ENCODE data around the gene OR13C2.
"Not testable (repeated sequence)": the region's sequence is repeated elsewhere in the genome, so short reads cannot be mapped to it uniquely, and the experiment has no call there.

The OR13C2 gene, protein sequence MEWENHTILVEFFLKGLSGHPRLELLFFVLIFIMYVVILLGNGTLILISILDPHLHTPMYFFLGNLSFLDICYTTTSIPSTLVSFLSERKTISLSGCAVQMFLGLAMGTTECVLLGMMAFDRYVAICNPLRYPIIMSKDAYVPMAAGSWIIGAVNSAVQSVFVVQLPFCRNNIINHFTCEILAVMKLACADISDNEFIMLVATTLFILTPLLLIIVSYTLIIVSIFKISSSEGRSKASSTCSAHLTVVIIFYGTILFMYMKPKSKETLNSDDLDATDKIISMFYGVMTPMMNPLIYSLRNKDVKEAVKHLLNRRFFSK

DNA sequence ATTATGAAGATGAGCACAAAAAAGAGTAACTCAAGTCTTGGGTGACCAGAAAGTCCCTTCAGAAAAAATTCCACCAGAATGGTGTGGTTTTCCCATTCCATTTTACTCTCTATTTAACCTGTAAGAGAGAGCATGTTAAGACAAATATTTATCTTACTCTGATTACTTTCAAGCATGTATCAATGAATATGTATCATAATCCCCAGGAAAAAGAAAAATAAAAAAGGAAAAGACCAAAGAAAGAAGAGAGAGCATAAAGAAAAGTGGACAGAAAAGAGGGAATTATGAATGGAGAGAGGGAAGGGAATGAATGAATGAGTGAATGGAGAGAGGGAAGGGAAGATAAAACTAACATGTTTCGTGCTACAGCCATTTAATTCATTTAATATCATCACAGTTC is at the start of gene OR13C2:
Gene OR13C2 (minus strand): TSS at position 101 of the 400 bp plus-strand sequence. CDS start 0 bp downstream, at position 101.
- DNase-seq (ENCODE audit: low read depth in 2 of 2) = not testable (repeated sequence)

DNA sequence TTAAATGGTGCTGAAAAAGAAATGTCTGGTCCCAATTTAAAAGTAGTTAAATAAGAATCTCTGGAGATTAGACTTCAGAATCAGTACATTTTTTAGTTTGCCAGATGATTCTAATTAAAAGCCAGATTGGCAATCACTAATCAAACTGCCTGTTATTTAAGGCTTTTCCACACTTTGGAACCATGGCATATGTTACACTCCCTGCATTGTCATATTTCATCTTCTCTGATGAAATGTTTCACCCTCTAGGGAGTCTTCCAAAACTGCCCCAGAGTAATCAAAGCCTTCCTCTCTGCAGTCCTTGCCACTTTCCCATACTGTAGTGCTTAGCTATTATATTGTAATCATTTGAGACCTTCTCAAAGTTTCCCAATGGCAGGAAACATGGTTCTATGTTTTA is 30.0 kb upstream of the OR13C2 start:
- no peak for DNase-seq (ENCODE audit: low read depth in 2 of 2)

DNA sequence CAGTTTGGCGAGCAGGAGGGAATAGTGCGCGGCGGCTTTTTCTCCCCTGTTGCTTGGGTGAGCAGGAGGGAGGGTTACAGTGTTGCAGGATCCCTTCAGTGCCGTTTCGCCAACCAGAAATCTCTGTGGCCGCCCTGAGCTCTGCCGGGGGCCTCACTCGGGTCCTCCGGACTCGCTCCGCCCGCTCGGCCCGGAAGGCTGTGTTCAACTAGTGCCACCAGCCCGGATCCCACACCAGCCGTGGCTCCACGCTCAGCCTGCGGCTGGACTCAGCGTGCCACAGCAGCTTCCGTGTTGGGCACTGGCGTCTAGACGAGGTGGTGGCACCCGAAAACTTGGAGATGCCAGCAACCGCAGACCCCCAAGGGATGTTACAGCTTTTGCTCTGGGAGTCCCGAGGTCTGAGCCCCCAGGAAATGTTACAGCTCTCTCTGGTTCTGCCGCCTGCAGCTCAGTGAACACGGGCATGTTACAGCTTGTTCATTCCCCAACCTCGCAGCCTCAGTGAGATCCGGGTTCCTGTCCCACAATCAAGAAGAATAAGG is 28.6 kb upstream of the OR13C2 start:
- DNase-seq (ENCODE audit: low read depth in 2 of 2) = no peak

DNA sequence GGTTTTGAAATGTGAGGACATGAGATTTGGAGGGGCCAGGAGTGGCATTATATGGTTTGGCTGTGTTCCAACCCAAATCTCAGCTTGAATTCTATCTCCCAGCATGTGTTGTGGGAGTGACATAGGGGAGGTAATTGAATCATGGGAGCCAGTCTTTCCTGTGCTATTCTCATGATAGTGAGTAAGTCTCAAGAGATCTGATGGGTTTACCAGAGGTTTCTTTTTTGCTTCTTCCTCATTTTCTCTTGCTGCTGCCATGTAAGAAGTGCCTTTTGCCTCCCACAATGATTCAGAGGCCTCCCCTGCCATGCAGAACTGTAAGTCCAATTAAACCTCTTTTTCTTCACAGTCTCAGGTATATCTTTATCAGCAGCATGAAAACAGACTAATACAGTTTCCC is 20.5 kb upstream of the OR13C2 start:
- not testable (repeated sequence) for DNase-seq (ENCODE audit: low read depth in 2 of 2)

DNA sequence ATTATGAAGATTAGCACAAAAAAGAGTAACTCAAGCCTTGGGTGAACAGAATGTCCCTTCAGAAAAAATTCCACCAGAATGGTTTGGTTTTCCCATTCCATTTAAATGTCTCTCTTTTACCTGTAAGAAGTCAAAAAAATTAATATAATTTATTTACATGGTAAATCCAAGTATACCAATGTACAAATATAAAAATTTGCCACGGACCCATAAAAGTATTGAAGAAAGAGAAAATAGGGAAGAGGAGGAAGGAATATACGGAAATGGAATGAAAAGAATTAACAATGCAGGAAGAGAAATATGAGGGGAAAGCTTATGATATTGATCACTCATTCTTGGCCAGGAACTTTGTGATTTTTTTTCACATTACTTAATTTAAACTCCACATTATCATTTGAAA is 12.7 kb upstream of the OR13C2 start, which contains the start of gene OR13C9:
Gene OR13C9 (minus strand): TSS at position 101 of the 400 bp plus-strand sequence. CDS start 0 bp downstream, at position 101.
- no peak for DNase-seq (ENCODE audit: low read depth in 2 of 2)

DNA sequence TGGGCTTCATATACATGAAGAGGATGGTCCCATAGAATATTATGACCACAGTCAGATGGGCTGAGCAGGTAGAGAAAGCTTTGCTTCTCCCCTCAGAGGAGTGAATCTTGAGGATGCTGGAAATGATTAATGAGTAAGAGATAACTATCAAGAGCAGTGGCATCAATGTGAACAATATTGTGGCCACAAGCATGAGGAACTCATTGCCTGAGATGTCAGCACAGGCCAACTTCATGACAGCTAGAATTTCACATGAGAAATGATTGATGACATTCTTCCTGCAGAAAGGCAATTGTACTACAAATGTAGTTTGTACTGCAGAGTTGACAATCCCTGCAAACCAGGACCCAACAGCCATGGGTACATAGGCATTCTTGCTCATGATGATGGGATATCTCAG is 12.0 kb upstream of the OR13C2 start:
- DNase-seq (ENCODE audit: low read depth in 2 of 2) = no peak

DNA sequence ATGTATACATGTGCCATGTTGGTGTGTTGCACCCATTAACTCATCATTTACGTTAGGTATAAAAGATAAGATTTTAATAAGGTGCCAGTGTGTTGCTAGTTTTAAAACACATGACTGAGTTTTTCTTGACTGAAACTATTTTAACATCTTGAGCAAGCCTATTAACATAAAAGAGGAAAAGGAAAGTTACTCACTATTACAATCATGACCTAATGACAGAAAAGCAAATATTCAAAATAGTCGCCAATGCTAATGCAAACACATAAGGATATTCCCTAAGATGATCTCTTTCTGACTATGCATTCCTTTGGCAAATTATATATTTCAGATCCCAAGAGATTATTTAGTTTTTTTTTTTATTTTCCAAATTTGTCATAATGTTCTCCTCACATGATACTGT is 5.8 kb upstream of the OR13C2 start:
- DNase-seq (ENCODE audit: low read depth in 2 of 2) = no peak

DNA sequence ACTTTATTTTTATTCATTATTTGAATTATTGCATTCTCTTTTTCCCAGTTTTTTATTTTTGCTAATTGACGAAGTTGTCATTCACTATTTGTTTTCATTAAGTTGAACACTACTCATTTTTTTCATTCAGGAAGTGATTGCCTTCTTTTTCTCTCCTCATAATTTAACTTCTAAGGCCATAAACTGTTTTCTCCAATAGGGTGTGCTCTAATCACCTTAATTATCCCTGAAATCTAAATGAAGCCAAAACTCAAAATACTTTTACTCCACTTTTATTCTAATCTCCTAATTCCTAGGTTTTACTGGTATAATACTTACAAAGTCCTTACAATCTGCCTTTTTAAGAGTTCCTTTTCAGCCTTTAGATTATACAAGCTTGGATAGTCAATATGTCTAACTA is 2.9 kb upstream of the OR13C2 start:
- no peak for DNase-seq (ENCODE audit: low read depth in 2 of 2)

DNA sequence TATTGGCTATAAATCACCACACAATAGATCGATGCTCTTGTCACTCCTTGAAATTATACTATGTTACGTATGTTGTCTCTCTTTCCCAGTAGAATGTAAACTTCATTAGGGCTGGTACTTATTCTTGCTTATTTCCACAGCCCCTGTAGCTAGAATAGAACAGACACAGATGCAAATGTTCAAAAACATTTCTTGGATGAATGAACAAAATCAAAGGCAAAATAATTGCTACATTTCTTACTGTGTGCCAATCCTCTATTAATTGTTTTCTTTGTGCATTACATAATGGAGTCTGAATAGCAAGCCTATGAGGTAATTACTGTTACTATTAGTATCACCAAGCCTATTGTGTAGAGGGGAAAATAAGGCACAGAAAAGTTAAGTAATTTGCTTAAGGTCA is 725 bp upstream of the OR13C2 start:
- no peak for DNase-seq (ENCODE audit: low read depth in 2 of 2)

DNA sequence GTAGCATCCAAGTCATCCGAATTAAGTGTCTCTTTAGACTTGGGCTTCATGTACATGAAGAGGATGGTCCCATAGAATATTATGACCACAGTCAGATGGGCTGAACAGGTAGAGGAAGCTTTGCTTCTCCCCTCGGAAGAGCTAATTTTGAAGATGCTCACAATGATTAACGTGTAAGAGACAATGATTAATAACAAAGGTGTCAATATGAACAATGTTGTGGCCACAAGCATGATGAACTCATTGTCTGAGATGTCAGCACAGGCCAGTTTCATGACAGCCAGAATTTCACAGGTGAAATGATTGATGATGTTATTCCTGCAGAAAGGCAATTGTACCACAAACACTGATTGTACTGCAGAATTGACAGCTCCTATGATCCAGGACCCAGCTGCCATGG is 626 bp downstream of the OR13C2 start:
- DNase-seq (ENCODE audit: low read depth in 2 of 2) = no peak

DNA sequence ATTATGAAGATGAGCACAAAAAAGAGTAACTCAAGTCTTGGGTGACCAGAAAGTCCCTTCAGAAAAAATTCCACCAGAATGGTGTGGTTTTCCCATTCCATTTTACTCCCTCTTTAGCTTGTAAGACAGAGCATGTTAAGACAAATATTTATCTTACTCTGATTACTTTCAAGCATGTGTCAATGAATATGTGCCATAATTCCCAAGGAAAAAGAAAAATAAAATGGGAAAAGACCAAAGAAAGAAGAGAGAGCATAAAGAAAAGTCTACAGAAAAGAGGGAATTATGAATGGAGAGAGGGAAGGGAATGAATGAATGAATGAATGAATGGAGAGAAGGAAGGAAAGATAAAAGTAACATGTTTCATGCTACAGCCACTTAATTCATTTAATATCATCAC is 6.1 kb downstream of the OR13C2 start, which contains the start of gene OR13C5:
Gene OR13C5 (minus strand): TSS at position 101 of the 400 bp plus-strand sequence. CDS start 0 bp downstream, at position 101.
- DNase-seq (ENCODE audit: low read depth in 2 of 2) = not testable (repeated sequence)

DNA sequence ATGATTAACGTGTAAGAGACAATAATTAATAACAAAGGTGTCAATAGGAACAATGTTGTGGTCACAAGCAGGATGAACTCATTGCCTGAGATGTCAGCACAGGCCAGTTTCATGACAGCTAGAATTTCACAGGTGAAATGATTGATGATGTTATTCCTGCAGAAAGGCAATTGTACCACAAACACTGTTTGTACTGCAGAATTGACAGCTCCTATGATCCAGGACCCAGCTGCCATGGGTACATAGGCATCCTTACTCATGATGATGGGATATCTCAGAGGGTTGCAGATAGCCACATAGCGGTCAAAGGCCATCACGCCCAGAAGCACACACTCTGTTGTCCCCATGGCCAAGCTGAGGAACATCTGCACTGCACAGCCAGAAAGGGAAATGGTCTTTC is 6.7 kb downstream of the OR13C2 start:
- DNase-seq (ENCODE audit: low read depth in 2 of 2) = not testable (repeated sequence)

DNA sequence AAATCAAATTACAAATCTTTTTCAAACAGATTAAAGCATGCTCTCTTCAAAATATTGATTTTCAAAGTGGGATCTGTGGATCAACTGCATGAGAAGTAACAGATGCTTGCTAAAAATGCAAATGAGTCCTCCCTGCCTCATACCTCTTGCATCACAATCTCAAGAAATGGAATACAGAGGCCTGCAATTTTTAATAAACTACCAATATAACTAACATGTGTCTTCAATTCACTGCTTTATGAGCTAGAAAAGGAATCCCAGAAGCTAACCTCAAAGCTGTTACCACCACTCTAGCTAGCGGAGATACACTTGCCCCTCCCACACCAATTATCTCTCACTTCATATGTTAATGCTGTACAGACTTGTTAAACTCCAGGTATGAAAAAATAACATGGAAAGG is 15.8 kb downstream of the OR13C2 start:
- no peak for DNase-seq (ENCODE audit: low read depth in 2 of 2)

DNA sequence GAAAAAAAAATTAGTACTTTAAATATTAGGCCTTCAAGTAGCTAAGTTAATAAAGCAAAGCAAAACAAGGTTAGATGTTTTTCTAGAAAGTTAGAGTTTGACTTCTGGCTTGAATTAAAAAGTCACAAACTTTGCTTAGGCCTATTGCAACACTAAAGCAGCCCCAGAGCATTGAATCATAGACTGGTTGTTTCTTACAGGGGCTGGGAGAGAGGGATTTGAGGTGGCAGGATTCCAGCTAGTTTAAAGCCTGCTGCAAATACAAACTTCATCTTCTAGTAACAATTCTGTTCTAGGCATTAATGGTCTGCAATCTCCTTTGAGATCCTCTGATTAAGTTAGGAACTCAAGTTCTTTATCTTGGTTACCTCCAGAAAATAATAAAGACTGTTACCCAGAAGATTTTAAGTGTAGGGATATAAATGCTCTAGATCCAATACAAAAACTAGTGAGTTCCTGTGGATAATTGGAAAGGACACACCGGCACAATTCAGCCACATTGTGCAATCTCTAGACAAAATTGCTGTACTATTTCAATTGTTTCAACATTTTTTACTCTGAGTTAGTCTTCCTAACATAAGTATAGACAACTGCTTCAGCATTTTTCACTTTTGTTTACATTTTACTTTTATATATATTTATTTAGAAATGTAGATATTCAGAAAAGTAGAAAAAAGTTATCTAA is 18.8 kb downstream of the OR13C2 start:
- no peak for DNase-seq (ENCODE audit: low read depth in 2 of 2)

DNA sequence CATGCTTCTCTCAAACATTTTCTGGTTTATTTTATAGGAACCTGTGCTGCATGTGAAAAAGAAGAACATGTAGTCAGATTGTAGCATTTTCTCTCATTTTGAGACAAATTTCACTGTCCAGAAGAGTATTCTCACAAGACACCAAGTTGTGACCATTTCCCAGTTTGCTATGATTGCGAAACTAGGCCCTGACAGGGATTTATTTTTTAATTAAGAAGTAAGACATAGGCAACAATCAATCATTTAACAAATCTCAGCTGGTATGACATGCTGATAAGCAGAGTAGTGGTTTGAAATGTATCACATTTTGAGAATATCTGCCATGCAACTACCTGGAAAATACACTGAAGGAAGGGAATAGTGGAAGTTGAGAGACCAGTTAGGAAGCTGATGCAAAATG is 24.9 kb downstream of the OR13C2 start:
- DNase-seq (ENCODE audit: low read depth in 2 of 2) = no peak

DNA sequence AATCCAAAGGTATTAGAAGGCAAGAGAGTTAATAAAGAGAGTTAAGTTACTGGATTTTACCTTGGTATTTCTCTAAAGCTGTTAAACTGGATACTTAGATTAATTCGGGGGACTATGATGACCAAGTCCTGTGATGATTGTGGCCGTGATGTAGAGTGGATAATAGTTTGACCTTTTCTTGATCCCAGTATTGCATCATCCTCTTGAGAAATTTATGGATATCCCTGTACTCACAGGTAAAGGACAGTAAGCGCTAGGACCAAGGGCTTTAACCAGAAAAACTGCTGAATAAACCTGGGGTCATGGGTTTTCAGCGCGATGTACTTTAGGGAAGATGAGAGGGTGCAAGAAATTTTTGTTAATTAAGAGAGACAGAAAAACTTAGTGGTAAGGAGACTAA is 28.2 kb downstream of the OR13C2 start:
- no peak for DNase-seq (ENCODE audit: low read depth in 2 of 2)

DNA sequence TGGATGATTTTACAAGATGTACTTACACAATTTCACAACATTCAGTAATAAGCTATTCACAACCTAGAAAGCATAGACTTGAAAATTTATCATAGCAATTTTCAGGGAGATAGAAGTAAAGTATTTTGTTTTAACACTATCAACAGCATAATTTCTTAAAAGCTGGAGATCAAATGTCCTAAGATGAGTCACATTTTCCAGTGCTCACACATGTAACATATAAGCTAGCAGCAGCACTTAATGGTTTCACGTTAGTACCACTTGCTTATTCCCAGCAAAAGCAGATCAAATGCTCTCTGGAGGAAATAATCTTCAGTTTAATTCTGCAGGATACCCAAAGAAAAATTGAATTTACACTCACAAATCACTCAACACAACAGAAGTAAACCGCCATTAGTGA is 30.0 kb downstream of the OR13C2 start:
- DNase-seq (ENCODE audit: low read depth in 2 of 2) = no peak

DNA sequence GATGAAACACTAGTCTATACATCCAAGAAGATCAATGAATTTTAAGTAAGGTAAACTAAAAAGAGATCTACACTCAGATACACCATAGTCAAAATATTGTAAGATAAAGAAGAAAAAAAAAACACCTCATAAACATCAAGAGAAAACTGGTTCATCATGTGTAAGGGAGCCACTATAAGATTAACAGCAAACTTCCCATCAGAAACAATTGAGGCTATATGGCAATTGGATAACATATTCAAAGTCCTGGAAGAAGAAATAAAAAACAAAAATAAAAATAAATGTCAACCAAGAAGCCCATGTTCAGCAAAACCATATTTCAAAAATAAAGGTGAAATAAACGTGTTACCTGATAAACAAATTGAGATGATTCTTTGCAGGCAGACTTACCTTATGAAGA is 32.8 kb downstream of the OR13C2 start:
- DNase-seq (ENCODE audit: low read depth in 2 of 2) = no peak

DNA sequence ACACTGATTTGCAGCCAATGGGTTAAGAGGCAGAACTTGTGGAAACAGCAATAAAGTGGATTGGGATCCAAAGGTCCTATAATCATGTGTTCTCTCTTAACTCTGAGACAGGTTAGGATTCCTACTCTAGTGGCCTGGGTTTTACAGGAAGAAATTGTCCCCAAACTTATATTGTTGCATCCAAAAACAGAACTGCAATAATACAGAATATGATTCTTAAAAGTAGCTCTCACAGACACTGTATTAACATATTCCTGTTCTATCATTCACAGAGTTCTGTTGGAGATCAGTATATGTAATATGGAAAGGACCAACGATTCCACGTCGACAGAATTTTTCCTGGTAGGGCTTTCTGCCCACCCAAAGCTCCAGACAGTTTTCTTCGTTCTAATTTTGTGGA is 36.6 kb downstream of the OR13C2 start, which contains the start of gene OR13C8:
Gene OR13C8 (plus strand): TSS at position 301 of the 400 bp plus-strand sequence. CDS start 0 bp downstream, at position 301.
- no peak for DNase-seq (ENCODE audit: low read depth in 2 of 2)

DNA sequence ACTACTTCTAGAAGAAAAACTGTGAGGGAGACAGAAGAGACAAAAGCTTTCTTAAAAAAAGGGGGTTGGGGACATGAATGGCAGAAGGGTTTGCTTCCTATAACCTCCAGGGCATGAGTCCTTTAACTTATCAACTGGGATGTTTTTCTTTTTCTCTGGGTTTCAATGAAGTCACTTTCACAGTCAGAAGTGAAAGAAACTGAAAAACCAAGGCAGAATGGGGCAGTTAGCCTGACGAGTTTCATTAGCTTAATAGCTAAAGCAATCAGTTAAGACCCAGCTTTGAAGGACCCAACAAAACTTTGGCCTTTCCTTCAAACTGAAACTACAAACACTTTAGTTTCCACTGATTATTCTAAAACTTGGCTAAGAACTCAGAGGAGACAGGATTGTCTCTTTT is 41.1 kb downstream of the OR13C2 start:
- no peak for DNase-seq (ENCODE audit: low read depth in 2 of 2)

DNA sequence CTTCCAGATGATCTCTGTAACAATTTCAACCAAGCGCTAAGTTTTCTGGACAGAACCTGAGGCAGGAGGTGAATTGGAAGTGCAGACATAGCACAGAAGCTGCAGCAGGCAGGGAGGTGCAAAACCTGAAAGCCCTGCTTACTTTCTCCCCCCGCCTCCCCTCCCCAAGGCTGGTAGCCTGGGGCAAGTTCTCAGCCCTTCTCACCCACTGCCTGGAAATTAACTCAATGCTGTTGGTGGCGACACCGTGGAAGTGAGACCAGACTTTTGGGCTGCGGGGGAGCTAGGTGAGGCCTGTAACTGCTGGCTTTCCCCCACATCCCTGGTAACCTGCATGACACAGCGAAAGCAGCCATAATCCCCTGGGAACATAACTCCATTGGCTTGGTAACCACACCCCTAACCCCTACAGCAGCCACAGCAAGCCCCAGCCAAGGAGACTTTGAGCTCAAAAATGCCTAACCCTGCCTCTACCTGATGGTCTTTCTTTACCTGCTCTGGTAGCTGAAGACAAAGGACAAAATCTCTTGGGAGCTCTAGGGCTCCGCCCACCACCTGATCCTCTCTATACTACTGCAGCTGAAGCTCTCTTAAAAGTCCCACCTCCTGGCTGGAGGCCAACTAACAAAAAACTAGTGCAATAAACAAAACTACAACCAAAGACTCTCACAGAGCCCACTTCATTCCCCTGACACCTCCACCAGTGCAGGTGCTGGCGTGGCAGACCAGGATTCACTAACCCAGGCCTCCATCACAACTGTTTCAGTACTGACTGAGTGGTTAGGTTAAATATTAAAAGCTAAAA is 48.4 kb downstream of the OR13C2 start:
- no peak for DNase-seq (ENCODE audit: low read depth in 2 of 2)

DNA sequence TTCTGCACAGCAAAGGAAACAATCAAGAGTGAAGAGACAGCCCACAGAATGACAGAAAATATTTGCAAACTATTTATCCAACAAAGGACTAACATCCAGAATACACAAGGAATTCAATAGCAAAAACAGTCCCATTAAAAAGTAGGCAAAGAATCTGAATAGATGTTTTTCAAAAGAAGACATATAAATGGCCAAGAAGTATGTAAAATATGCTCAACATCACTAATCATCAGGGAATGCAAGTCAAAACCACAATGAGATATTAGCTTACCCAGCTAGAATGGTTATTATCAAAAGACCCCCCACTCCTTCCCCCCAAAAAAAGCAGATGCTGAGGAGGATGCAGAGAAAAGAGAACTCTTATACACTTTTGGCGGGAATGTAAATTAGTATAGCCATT is 49.9 kb downstream of the OR13C2 start:
- DNase-seq (ENCODE audit: low read depth in 2 of 2) = no peak

All from stimulated activated CD4-positive, alpha-beta T cell treated with anti-CD3 and anti-CD28 coated beads, Interleukin-4, amount 100 ng/mL, for 48 hours (primary cell).